ENCODE data around the gene ADK.
"Not testable (repeated sequence)": the region's sequence is repeated elsewhere in the genome, so short reads cannot be mapped to it uniquely, and the experiment has no call there.

ADK gene

DNA sequence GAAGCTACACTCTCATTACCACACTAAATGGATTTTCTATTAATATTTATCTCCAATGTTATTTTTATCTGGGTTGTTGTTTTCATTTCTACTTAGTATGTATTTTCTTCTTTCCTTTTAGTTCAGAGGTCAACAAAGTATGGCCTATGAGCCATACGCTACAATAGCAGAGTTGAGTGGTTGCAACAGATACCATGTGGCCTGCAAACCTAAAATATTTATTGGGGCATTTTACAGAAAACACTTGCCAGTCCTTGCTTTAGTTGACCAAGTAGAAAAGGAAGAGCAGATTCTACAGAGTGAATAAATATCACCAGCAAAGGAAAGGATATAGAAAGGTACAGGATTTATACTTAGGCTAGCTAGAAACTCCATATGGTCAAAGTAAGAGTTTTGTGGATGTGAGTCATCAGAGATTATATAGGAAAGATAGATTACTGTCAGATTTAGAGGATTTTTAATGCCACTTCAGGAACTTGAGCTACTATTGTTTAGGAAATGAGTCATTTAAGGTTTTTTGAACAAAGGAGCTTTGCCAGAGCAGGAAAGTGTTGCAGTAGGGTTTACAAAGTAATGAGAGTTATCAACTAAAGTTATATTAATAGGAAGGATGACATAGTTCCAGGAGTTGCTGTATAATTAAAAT is 352.1 kb downstream of the ADK start:
- DNase-seq: no peak

DNA sequence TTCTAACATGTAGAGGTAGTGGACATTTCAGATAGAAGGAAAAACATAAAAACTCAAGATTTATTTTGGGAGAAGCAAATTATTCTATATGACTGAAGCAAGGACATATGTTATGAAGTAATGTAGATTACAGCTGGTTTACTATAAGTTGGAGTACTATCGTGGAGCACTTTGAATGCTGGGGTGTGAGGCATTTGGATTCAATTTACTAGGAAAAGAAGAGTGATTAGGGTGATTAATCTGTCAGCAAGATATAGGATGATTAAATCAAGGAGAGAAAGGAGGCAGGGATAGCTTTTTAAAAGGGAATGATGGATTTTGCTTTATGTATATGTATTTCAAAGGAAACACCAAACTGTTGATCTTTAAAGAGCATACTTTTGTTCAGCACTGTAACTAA is 356.9 kb downstream of the ADK start:
- DNase-seq: no peak

DNA sequence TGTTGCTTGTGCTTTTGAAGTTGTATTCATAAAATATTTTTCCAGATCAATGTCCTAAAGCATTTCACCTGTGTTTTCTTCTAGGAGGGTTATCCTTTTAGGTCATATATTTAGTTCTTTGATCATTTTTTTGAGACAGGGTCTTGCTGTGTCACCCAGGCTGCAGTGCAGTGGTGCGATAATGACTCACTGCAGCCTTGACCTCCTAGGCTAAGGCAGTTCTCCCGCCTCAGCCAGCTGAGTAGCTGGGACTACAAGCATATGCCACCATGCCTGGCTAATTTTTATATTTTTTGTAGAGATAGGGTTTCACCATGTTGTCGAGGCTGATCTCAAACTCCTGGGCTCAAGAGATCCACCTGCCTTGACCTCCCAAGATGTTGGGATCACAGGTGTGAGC is 359.6 kb downstream of the ADK start:
- DNase-seq: no peak

DNA sequence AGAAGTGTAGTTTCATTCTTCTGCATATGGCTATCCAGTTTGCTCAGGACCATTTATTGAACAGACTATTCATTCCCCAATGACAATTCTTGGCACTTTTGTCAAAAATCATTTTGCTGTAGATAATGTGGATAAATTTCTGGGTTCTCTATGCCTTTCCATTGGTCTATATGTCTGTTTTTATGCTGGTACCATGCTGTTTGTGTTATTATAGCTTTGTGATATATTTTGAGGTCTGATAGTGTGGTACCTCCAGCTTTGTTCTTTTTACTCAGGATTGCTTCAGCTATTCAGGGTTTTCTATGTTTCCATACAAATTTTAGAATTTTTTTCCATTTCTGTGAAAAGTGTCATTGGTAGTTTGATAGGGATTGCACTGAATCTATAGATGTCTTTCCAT is 360.0 kb downstream of the ADK start:
- no peak for DNase-seq

DNA sequence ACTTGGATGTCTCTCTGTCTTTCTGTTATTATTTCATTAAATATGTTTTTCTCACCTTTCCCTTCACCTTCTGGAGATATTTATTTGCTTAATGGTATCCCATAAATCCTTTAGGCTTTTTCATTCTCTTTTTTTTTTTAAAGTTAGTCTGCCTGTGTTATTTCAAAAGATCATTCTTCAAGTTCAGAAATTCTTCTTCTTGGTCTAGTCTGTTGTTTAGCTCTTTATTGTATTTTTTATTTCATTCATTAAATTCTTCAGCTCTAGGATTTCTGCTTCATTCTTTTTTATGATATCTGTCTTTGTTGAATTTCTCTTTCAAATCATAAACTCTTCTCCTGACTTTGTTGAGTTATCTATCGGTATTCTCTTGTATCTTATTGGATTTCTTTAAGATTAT is 363.3 kb downstream of the ADK start:
- DNase-seq: no peak

DNA sequence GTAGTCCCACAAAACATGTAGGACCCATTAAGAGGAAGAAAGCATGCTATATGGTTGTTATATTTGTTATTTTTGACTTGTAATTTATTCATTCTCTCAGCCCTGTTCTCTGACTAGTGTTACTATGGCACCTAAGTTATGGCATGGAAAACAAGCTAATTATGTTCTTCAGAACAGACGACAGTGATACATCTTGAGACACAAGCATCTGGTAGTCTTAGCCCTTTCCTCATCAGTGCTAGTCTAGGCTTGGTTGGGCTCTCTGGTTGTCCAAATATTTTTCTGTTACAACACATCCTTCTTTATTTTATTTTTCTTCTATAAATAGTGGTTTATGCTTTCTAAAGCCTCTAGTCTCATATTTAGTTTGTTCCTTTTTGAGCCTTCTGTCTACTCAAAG is 367.0 kb downstream of the ADK start:
- DNase-seq: no peak

DNA sequence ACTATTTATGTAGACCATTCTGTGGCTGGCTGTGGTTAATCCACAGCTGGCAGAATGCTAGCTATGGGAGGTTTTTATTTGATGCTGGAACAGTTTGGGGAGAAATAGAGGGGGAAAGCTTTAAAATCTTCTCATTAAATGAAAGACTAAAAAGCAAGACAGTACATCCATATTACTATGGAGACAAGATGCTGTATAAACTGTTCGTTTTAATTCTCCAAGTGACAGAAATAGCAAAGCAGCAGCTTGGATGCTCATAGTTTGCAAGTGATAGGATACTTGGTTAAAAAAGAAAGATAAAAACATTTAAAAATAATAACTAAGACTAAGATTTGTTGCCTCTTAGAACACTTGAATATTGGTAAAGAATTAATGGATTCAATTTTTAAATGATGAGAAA is 370.5 kb downstream of the ADK start:
- DNase-seq: no peak

DNA sequence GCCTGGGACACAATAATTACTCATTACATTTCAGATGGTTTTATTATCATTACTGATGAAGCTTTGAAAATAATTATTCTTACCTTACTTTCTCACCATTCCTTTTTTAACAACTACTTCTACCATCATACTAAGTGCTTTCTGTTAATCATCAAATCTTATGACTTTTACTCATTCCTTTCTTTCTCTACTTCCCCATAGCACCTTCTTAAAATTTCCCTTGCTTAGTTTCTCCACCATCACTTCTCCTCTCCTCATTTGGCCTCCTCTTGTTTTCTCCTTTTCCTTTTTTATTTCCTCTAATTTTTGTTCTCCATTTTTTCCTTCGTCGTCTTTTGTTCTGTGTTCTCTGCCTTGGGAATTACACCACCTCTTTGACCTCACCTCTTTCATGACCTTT is 372.2 kb downstream of the ADK start:
- no peak for DNase-seq

DNA sequence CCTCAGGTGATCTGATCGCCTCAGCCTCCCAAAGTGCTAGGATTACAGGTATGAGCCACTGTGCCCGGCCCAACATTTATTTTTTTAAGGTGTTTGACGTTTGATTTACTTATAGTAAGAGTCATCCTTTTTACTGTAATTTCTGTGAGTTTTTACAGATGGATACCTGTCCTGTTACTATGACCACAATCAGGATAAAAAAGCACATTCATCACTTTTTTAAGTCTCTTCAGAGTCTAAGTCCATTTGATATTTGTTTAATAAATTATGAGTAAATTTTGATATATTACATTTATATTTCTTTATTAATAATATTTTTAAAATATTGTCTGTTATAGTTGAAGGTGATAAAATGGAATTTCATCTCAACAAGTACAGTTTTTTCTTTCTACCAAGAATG is 374.9 kb downstream of the ADK start:
- DNase-seq: no peak

DNA sequence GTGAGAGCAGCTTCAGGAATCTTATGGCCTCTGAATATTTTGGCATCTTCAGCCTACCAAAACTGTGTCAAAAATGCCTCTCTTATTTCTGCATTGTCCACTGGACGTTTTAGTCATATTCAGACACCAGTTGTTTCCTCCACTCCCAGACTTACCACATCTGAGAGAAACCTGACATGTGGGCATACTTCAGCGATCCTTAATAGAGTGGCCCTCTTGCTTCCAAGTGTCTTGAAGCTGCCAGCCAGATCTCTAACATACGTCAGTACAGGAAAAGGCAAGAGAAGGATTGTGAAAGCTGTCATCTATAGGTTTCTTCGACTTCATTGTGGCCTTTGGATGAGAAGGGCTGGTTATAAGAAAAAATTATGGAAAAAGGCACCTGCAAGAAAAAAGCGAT is 376.6 kb downstream of the ADK start:
- not testable (repeated sequence) for DNase-seq

DNA sequence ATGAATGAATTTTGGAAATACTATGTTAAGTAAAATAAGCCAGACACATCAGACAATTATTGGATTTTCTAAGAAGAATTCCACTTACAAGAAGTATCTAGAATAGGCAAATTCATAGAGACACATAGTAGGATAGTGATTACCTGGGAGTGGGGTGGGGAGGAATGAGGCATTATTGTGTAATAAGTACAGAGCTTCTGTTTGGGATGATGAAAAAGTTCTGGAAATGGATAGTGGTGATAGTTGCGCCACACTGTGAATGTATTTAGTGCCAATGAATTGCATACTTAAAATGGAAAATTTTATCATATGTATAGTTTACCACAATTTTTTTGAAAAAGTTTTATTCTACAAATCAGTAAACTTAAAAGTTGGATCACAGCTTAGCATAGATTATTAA is 378.2 kb downstream of the ADK start:
- no peak for DNase-seq

DNA sequence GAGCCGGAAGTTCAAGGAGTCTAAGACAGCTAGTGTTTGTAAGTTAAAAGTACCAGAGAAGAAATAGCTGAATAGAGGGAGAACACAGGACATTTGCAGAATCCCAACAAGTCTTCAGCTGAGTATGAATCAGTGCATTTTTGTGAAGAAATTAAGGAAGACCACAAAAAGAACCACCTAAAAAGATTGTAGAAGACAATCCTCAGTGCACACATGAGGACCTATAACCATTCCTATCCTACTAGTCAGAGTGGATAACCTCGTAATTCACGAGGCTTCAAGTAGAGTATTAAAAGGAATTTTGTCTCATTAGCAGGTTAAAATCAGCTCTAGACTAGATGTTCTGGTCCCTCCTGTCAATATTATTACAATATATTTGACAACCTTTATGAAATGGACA is 380.0 kb downstream of the ADK start:
- no peak for DNase-seq

DNA sequence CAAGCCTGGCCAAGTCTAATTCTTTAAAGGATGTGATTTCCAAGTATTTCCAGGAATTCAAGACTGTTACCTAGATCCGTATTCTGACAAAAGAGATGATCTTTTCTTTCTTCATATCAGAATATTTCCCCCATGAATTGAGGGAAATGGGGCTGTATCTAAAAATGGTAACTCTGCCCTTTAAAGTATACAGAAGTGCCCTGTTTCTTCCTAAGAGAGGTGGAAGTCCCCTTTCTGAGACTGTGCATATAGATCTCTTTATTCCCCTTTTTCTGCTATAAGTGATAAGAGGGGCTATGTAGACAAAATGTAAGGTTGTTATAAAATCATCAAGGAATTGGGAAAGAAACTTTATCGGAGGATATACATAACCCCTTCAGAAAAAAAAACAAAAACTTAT is 388.3 kb downstream of the ADK start:
- no peak for DNase-seq

DNA sequence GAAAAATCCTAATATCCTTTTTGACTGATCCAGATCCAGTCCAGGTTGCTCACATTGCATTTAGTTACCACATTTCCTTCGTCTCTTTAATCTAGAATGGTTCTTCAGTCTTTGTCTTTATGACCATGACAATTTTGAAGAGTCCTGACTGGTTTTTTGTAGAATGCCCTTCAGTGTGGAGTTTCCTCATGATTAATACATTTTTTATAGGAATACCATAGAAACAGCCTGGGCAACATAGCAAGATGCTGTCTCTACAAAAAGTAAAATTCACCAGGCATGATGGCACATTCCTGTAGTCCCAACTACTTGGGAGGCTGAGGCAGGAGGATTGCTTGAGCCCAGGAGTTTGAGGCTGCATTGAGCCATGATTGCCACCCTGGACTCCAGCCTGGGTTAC is 390.4 kb downstream of the ADK start:
- DNase-seq: no peak

DNA sequence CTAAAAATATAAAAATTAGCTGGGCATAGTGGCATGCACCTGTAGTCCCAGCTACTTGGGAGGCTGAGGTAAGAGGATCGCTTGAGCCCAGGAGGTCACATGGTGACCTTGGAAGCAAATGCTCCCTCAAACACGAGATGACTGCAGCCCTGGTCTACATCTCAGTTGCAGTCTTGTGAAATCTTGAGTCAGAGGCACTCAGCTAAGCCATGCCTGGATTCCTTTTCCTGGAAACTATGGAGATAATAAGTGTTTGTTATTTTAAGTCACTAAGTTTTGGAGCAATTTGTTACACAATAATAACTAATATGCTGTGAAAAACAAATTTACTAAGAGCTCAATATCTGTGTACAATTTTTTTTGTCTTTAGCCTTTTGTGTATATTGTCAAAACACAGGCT is 391.1 kb downstream of the ADK start:
- DNase-seq: no peak

DNA sequence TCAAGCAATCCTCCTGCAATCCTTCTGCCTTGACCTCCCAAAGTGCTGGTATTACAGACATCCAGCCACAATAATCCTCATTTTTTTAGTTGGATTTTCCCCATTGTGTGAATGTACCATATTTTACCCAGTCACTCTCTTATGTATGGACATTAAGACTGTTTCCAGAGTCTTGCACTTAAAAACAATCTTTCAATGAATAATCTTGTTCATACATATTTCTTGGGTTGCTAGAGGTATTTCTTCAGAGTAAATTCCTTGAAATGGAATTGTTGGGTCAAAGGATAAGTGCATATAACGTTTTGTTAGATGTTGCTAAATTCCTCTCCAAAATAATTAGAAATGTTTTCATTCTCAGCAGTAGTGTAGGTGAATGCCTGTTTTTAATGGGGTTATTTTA is 392.3 kb downstream of the ADK start:
- no peak for DNase-seq

DNA sequence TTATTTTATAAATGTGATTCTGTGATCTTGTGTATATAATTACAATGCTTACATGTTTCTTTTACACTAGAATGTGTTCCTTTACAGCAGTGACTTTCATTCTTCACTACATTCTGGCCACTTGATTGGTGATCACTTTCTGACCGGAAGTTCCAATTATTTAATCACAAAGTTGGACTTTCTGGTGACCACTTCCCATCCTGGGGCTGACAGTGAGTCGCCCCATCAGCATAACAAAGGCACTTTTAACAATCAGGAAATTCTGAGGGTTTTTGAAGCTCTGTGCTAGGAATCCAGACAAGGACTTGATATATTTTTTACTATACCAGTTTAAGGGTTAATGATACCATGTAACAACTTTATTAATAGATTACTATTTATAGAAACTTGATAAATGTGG is 393.1 kb downstream of the ADK start:
- DNase-seq: no peak

DNA sequence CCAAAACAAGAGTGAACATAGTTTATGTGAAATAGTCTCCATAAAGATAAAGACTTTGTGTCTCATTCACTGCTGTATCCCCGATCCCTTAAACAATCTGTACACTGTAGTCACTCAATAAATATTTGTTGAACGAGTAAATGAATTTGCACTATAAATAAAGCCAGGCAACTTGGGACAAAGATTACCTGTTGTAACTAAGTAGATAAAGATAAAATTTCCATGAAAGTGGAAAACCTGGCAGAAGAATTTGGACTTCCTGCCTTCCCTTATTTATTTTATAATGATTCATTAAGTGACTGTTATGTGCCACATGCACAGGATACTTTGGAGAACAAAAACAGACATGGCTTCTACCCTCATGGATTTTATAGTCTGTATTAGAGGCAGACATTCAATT is 397.7 kb downstream of the ADK start:
- no peak for DNase-seq

DNA sequence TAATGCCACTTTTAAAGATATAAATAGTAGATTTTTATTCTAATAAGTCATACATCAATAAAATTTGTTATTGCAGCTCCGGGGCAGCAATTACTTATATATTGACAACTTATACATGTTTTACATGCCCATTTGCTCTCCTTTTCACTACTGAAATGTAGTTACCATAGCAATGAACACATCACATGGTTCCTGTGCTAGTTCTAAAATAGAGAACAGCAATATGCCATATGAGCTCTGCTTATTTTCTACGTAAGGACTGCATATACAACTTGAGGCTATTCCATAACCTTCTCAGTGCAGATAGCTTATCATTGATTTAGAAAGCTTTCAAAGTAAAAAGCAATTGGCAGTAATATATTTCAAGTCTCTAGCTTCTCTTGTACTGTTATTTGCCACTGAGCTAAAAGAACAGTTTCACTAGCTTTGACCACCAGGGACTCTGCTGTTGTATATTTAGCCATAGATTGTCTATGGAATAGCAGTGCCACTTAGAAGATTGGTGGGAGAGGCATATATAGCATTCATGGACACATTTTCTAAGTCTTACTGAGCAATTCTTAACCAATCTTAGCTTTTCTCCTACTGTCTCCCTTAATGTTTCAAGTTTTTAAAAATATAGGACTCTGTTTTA is 405.2 kb downstream of the ADK start:
- DNase-seq: no peak

DNA sequence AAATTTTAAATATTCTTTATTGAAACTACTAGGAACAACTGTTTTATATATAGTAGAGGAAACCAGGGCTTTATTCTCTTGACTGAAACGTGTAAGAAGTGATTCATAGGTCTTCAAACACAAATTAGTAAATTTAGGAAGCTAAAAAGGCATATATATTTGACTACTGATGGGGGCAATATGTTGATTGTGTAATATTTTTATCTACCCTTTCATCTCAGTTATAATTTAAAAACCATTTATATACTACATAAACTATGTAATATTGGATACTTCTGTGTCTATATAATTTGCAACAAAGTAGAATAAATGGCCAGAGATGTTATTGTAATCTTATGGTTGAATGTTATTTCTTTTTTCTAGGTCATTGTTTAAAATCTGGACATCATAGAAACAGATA is 406.1 kb downstream of the ADK start:
- no peak for DNase-seq

DNA sequence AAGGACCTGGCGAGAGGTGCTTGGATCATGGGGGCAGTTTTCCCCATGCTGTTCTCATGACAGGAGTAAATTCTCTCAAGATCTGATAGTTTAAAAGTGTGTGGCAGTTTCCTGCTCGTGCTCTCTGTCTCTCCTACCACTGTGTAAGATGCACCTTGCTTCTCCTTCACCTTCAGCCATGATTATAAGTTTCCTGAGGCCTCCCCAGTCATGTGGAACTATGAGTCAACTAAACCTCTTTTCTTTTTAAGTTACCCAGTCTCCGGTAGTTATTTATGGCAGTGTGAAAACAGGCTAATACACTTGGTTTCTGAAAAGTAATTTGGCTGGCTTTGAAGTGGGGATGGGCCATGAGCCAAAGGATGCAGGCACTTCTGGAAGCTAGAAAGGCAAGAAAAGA is 407.4 kb downstream of the ADK start:
- DNase-seq: no peak

DNA sequence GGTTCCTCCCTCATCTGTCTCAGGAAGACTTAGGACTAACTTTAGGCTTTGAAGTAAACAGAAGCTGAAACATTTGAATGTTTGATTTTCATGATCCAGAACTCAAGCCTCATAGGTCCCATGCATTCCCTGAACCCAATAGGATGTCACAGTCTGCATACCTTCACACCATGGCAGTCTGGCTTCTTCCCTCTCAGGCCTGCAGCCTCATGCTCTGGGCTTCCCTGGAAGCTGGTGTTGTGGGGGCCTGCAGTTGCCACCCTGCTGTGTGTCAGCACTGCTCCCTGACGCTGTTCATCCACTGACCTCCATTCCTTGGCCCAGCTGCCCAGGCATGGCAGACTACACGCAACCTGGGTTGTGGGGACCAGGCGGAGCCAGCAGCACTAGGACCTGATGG is 407.9 kb downstream of the ADK start:
- DNase-seq: no peak

DNA sequence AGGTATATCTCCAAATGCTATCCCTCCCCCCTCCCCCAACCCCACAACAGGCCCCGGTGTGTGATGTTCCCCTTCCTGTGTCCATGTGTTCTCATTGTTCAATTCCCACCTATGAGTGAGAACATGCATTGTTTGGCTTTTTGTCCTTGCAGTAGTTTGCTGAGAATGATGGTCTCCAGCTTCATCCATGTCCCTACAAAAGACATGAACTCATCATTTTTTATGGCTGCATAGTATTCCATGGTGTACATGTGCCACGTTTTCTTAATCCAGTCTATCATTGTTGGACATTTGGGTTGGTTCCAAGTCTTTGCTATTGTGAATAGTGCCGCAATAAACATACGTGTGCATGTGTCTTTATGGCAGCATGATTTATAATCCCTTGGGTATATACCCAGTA is 417.9 kb downstream of the ADK start:
- not testable (repeated sequence) for DNase-seq

DNA sequence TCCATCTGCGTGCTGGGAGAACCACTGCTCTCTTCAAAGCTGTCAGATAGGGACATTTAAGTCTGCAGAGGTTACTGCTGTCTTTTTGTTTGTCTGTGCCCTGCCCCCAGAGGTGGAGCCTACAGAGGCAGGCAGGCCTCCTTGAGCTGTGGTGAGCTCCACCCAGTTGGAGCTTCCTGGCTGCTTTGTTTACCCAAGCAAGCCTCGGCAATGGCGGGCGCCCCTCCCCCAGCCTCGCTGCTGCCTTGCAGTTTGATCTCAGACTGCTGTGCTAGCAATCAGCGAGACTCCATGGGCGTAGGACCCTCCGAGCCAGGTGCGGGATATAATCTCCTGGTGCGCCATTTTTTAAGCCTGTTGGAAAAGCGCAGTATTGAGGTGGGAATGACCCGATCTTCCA is 422.5 kb downstream of the ADK start:
- not testable (repeated sequence) for DNase-seq

DNA sequence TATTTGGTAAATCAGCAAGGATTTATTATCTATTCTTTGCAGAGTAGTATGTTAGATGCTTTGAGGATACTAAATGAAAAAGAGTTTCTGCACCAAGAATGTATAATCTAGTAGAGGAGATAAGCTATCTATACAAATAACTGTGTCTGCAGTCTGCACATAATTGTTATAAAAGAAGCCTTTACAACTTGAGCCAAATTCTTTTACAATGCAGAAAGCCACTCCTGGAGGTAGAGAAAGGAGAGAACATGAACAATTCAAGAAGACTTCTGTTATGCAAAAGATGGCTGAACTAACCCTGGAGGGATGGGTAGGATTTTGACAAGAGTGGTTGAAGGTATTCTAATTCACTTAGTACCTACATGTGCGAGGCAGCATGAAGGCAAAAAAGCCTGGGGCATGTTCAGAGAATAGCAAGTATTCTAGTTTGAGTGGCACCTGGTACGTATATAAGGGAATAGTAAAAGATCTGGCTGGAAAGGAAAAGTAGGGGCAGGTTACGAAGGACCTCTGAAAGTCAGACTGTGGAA is 424.2 kb downstream of the ADK start:
- no peak for DNase-seq
